ENCODE measurements around the gene URB2. TPM values are rescaled to one million over a fixed set of nuclear protein-coding genes. Genes with fewer than 3 reads are reported as not detected.

The URB2 gene
- total and polyA plus RNA-seq, 10 donors, result 2.1 to 13.6 (median 9.4) TPM

DNA sequence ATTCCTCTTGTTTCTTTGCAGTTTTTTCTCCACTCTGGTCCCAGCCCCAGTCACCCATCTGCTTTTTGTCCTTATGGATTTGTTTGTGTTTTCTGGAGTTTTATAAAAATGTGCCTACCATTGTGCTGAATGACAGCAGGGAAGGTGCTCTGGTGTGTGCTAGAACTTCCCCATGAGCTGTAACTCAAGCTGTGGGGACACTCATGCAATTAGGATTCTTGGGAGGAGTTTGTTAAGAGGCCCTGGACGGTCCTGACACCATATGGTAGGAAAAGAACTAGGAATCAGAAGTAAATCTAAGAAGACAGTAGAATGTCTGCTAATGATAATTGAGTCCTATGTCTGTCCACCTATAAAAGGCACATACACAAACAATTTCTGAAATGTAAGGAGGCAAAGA, 27.4 kb downstream of the URB2 start:
- no peaks in the 10 kb centered on the region for H3K9me3 ChIP-seq
- no peak for TF ChIP-seq POLR2A (IDR thresholded peaks at IDR 0.05)
- no peak for TF ChIP-seq CTCF (IDR thresholded peaks at IDR 0.05 in 8 of 11, conservative IDR thresholded peaks at IDR 0.05 in 3 of 11)
- no peak for TF ChIP-seq POLR2AphosphoS5 (IDR thresholded peaks at IDR 0.05)
- DNase-seq, result no peak
- H3K36me3 ChIP-seq, result peaks cover 3 to 99% (median 61%) of the 10 kb centered on the region in 6 donors
- H3K27me3 ChIP-seq (replicated peaks in 1 of 7), result no peaks in the 10 kb centered on the region
- no peaks in the 10 kb centered on the region for H3K4me1 ChIP-seq
- WGBS, 5 donors, result 70 to 89% (median 82%) methylated on average over 1 of the region's 1 CpG
- intact Hi-C loops (cut with DNase I; ENCODE audit: low total_unique reads), result no loop called here
- no peak overlapping the region for H3K27ac ChIP-seq
- no peak overlapping the region for H3K4me3 ChIP-seq

GRCh38 chr1:229655781-229656180, 29.7 kb downstream of the URB2 start:
- no peak overlapping the region for H3K27ac ChIP-seq
- no peaks in the 10 kb centered on the region for H3K9me3 ChIP-seq
- no peak overlapping the region for H3K4me3 ChIP-seq
- peaks cover 0 to 98% (median 58%) of the 10 kb centered on the region in 6 donors for H3K36me3 ChIP-seq
- intact Hi-C loops (cut with DNase I; ENCODE audit: low total_unique reads), result no loop called here
- no peaks in the 10 kb centered on the region for H3K27me3 ChIP-seq (replicated peaks in 1 of 7)
- TF ChIP-seq POLR2A (IDR thresholded peaks at IDR 0.05), result no peak
- no peak for TF ChIP-seq POLR2AphosphoS5 (IDR thresholded peaks at IDR 0.05)
- TF ChIP-seq CTCF (IDR thresholded peaks at IDR 0.05 in 8 of 11, conservative IDR thresholded peaks at IDR 0.05 in 3 of 11), result no peak
- peaks cover 0 to under 1% (median 0%) of the 10 kb centered on the region in 6 donors for H3K4me1 ChIP-seq
- peak; percentile 39 for DNase-seq
- WGBS, 5 donors, result 90 to 96% (median 94%) methylated on average over 5 of the region's 5 CpGs

DNA sequence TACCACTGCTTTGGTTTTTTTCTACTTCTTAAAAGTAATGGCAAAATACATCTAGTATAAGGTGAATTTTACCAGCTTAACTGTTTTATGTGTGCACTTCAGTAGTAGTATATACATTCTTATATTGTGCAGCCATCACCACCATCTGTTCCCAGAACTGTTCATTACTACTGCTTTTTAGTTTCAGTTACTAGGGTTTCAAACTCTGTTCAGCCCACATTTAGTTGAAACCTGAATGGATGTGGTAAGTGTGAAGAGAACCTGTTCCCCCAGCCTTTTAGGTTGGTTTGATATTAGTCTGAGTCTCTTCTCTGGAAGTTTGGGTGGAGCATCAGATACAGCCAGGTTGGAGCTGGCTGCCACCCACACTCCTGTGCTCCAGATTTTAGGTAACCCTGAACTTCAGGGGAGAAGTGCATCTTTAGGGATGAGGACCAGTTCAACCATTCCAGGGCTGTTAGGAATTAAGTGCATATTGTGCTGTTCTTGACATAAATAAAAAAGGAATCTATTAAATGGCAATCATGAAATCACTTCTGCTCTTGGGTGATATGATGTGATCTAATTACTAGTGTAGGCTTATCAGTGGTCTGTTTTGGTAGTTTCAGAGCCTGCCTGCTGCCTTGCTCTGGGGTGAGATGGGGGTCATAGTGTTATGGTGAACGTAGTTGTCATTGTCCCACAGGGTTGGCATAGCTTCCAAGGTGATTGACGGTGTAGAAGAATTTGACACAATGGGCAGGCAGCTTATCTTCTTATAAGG, 32.1 kb downstream of the URB2 start:
- WGBS, 5 donors, result 88 to 99% (median 92%) methylated on average over 2 of the region's 2 CpGs
- H3K4me1 ChIP-seq, result peaks cover 0 to 13% (median 10%) of the 10 kb centered on the region in 6 donors
- no peaks in the 10 kb centered on the region for H3K27me3 ChIP-seq (replicated peaks in 1 of 7)
- DNase-seq, result no peak
- intact Hi-C loops (cut with DNase I; ENCODE audit: low total_unique reads), result no loop called here
- peaks cover 0 to 77% (median 40%) of the 10 kb centered on the region in 6 donors for H3K36me3 ChIP-seq
- TF ChIP-seq POLR2AphosphoS5 (IDR thresholded peaks at IDR 0.05), result no peak
- no peak for TF ChIP-seq CTCF (IDR thresholded peaks at IDR 0.05 in 8 of 11, conservative IDR thresholded peaks at IDR 0.05 in 3 of 11)
- no peak for TF ChIP-seq POLR2A (IDR thresholded peaks at IDR 0.05)
- no peaks in the 10 kb centered on the region for H3K9me3 ChIP-seq
- H3K4me3 ChIP-seq, result no peak overlapping the region
- no peak overlapping the region for H3K27ac ChIP-seq

GRCh38 chr1:229661022-229661877, 35.2 kb downstream of the URB2 start:
- WGBS, 5 donors, result 46 to 59% (median 47%) methylated on average over 19 of the region's 19 CpGs
- Histone ChIP-seq H3K27me3 (replicated peaks in 1 of 7) (no peaks in the 10 kb centered on the region), H3K9me3 (no peaks in the 10 kb centered on the region), H3K4me3 (no peak overlapping the region), H3K27ac (no peak overlapping the region), H3K36me3 (peaks cover 0 to 48% (median 20%) of the 10 kb centered on the region in 6 donors), H3K4me1 (peaks cover 9 to 28% (median 20%) of the 10 kb centered on the region in 6 donors)
- peak; percentile 93 for DNase-seq
- TF ChIP-seq POLR2AphosphoS5 (IDR thresholded peaks at IDR 0.05), result peak; percentile 11 to 64 (median 53)
- peak; percentile 77 to 91 (median 86) for TF ChIP-seq CTCF (IDR thresholded peaks at IDR 0.05 in 8 of 11, conservative IDR thresholded peaks at IDR 0.05 in 3 of 11)
- no peak for TF ChIP-seq POLR2A (IDR thresholded peaks at IDR 0.05)
- intact Hi-C loops (cut with DNase I; ENCODE audit: low total_unique reads), result loop anchor here (2.0 to 10.0 kb wide), 2 partner anchors 504 to 650 kb away; no protein-coding TSS in a partner anchor
